Regular cardiac myocyte (primary cell): Measurements from ENCODE around the gene RUVBL2. TPM values are rescaled to one million over a fixed set of nuclear protein-coding genes. Genes with fewer than 3 reads are reported as not detected.

Source experiments
- total RNA-seq: library from RNA; depleted of rRNA; stranded (reverse); fragments of >200 nt; gene quantifications from 2 replicates; pipeline ENCODE4 v1.2.3, GENCODE V29; 2014

The RUVBL2 gene
- total RNA-seq, result 138 and 392 TPM in 2 replicates

DNA sequence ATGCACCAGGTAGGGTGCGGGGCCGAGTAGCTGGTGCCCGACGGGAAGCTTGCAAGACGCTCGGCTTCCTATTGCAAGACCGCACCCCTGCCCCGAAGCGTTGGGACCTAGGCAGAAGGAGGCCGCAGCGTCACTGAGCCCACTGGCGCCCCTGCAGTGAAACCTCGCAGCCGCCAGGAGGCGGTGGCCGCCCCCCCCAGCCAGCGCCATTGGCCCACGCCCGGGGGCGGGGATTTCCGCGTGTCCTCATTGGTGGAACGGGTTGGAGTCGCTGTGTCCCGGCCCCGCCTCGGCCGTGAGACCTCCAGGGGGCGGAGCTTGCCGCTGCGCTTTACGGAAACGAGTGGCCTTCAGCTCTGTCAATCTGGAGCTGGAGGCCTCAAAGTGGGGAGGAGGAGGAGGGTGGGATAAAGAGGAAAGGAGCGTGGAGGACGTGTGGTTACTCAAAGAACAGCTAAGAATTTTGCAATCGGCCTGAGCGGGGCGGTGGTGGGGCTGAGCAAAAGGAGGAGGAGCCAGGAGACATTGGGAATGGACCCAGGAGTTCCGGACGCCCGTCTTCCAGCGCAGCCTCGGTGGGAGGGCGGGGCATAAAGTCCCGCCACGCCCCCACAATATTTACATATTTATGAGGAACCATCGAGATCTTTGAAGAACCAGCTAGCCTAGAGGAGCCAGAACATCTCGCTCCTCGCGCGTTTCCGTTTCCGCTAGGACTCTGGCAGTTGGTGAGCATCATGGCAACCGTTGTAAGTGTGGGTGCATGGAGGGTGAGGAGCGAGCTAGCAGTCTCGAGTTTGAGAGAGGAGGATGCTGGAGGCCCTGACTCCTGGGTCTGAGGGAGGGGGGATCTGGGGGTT, at the start of gene RUVBL2, which contains the start of gene GYS1:
TSS of gene RUVBL2 (plus strand) at position 713 of the 860 bp plus-strand sequence. CDS start at position 738, 25 bp downstream.
TSS of gene GYS1 (minus strand) at position 135 of the 860 bp plus-strand sequence. CDS start 197 bp downstream, outside the sequence.

DNA sequence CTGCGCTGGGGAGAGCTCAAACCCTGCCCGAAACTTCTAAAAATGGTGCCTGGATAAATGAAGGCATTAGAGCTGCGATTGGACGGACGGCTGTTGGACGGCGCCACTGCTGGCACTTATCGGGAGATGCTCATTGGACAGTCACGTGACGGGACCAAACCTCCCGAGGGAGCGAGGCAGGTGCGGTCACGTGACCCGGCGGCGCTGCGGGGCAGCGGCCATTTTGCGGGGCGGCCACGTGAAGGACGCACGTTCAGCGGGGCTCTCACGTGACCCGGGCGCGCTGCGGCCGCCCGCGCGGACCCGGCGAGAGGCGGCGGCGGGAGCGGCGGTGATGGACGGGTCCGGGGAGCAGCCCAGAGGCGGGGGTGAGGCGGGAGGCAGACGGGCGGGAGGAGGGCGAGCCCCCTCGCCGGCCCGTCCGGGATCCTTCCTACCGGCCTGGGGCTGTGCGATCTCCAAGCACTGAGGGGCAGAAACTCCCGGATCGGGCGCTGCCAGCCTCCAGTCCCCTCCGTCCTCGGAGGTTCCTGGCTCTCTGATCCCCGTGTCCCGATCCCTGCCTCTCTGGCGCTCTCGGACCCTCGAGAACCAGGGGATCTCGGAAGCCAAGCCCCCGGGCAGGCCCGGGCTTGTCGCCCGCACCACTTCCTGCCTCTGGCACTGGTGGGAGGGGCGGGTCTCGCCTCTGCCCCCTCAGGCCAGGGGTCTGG, 38.9 kb upstream of the RUVBL2 start, which contains the start of gene BAX:
TSS of gene BAX (plus strand) at position 281 of the 713 bp plus-strand sequence. CDS start at position 335, 54 bp downstream.

DNA sequence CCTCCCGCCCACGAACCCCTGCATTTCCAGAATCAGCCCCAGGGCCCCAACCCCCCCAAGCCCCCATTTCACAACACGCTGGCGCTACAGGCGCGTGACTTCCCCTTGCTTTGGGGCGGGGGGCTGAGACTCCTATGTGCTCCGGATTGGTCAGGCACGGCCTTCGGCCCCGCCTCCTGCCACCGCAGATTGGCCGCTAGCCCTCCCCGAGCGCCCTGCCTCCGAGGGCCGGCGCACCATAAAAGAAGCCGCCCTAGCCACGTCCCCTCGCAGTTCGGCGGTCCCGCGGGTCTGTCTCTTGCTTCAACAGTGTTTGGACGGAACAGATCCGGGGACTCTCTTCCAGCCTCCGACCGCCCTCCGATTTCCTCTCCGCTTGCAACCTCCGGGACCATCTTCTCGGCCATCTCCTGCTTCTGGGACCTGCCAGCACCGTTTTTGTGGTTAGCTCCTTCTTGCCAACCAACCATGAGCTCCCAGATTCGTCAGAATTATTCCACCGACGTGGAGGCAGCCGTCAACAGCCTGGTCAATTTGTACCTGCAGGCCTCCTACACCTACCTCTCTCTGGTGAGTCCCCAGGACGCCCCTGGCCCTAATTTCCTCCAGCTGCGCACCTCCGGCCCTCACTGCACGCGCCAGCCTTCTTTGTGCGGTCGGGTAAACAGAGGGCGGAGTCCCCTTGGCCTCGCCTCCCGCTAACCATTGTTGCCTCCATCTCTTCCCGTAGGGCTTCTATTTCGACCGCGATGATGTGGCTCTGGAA, 28.5 kb upstream of the RUVBL2 start, which contains the start of gene FTL:
TSS of gene FTL (plus strand) at position 270 of the 766 bp plus-strand sequence. CDS start at position 469, 199 bp downstream.

DNA sequence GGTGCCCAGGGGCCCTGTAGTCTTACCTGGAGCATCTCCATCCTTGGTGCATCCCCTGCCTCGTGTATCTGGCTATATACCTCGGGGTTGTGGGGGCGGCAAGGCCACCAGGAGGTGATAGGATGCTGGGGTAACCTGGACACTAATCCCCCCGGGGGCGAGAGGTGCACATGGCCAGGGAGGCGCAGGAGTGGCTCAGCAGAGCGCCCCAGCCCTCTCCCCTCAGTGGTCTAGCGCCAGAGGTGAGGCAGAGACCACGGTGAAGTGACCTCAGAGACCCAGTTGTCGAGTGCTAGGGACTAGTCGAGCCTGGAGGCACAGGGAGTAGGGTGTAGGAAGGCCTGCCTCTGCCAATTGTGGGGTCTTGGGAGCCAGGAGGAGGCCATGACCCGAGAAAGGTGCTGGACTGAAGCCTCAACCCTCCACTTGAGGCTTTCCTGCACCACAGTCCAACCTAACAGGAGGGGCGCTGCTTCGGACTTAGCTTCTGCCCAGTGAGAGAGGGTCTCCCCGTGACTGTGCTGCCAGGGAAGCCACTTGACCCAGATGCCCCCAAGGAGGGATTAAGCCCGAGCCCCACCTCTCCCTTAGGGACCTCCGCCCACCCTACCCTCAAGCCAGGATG, 23.5 kb downstream of the RUVBL2 start, which contains the start of gene LHB:
TSS of gene LHB (minus strand) at position 51 of the 625 bp plus-strand sequence. CDS start at position 41, 10 bp downstream.

DNA sequence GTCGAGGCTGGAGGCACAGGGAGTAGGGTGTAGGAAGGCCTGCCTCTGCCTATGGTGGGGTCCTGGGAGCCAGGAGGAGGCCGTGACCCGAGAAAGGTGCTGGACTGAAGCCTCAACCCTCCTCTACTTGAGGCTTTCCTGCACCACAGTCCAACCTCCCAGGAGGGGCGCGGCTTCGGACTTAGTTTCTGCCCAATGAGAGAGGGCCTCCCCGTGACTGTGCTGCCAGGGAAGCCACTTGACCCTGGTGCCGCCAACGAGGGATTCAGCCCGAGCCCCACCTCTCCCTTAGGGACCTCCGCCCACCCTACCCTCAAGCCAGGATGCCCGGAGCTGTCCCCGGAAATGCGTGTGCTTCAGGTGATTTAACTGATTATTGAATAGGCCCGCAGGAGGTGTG, 30.5 kb downstream of the RUVBL2 start, which contains the start of gene CGB3:
TSS of gene CGB3 (minus strand) at position 101 of the 400 bp plus-strand sequence. CDS start 362 bp downstream, outside the sequence.

DNA sequence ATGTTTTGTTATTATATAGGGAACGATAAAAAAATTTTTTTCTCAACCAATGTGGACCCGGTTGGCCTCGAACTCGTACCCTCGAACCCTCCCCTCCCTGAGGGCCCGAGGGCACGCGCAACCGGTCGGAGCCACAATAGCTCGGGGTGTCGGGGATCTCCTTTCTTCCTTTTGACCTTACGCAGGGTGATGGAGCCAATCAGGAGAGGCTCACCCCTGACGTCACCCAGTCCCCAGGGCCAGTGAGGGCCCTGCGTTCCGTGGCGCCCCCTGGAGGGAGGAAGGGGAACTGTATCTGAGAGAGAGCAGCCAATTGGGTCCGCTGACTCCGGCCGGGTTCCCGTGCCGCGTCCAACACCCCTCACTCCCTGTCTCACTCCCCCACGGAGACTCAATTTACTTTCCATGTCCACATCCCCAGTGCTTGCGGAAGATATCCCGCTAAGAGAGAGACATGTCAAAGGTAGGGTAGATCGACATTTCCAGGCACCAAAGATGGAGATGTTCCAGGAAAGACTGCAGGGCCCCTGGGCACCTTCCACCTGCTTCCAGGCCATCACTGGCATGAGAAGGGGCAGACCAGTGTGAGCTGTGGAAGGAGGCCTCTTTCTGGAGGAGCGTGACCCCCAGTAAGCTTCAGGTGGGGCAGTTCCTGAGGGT, 38.1 kb downstream of the RUVBL2 start, which contains the start of gene CGB2:
TSS of gene CGB2 (plus strand) at position 249 of the 660 bp plus-strand sequence. CDS start at position 455, 206 bp downstream.

DNA sequence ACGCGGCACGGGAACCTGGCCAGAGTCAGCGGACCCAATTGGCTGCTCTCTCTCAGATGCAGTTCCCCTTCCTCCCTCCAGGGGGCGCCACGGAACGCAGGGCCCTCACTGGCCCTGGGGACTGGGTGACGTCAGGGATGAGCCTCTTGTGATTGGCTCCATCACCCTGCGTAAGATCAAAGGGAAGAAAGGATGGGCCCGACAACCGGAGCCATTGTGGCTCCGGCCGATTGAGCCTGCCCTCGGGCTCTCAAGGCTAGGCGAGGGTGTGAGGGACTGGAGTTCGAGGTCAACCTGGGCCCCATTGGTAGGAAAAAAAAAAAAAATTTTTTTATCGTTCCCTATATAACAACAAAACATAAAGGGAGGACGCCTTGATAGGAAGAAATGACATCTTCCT, 43.1 kb downstream of the RUVBL2 start, which contains the start of gene CGB1:
TSS of gene CGB1 (minus strand) at position 81 of the 400 bp plus-strand sequence. CDS start 184 bp downstream, outside the sequence.

DNA sequence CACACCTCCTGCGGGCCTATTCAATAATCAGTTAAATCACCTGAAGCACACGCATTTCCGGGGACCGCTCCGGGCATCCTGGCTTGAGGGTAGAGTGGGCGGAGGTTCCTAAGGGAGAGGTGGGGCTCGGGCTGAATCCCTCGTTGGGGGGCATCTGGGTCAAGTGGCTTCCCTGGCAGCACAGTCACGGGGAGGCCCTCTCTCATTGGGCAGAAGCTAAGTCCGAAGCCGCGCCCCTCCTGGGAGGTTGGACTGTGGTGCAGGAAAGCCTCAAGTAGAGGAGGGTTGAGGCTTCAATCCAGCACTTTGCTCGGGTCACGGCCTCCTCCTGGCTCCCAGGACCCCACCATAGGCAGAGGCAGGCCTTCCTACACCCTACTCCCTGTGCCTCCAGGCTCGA, 49.9 kb downstream of the RUVBL2 start, which contains the start of gene CGB5:
TSS of gene CGB5 (plus strand) at position 301 of the 400 bp plus-strand sequence. CDS start 362 bp downstream, outside the sequence.

DNA sequence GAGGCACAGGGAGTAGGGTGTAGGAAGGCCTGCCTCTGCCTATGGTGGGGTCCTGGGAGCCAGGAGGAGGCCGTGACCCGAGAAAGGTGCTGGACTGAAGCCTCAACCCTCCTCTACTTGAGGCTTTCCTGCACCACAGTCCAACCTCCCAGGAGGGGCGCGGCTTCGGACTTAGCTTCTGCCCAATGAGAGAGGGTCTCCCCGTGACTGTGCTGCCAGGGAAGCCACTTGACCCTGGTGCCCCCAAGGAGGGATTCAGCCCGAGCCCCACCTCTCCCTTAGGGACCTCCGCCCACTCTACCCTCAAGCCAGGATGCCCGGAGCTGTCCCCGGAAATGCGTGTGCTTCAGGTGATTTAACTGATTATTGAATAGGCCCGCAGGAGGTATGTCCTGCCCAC, 55.3 kb downstream of the RUVBL2 start, which contains the start of gene CGB8:
TSS of gene CGB8 (minus strand) at position 101 of the 400 bp plus-strand sequence. CDS start 372 bp downstream, outside the sequence.

DNA sequence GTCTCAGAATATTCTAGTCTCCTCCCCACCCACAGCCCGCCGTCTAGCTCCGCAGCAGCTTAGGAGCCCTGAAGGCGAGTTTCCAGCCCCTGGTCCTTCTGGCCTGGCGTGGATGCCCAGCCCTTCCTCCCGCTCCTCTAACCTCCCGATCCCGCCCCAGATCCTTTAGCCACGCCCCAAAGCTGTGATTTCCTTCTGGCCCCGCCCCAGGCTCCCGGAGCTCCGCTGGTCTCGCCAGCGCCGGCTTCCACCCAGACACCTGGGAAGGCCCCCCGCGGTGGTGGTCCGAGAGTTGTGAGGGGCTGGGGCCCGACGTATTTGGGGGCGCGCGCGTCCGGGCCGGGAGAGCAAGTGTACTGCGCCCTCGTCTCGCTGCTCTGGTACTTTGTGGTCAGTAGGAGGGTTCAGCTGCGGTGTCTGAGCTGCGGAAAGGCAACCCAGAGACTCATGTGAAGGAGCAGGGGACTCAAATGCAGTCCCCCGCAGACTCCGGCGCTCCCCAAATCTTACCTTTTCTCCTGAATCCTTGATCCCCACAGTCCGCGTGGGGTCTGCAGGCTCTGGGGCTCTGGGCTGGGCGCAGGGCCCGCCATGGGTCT, 64.0 kb downstream of the RUVBL2 start, which contains the start of gene CGB7:
TSS of gene CGB7 (minus strand) at position 114 of the 599 bp plus-strand sequence. CDS start 2,374 bp downstream, outside the sequence.

DNA sequence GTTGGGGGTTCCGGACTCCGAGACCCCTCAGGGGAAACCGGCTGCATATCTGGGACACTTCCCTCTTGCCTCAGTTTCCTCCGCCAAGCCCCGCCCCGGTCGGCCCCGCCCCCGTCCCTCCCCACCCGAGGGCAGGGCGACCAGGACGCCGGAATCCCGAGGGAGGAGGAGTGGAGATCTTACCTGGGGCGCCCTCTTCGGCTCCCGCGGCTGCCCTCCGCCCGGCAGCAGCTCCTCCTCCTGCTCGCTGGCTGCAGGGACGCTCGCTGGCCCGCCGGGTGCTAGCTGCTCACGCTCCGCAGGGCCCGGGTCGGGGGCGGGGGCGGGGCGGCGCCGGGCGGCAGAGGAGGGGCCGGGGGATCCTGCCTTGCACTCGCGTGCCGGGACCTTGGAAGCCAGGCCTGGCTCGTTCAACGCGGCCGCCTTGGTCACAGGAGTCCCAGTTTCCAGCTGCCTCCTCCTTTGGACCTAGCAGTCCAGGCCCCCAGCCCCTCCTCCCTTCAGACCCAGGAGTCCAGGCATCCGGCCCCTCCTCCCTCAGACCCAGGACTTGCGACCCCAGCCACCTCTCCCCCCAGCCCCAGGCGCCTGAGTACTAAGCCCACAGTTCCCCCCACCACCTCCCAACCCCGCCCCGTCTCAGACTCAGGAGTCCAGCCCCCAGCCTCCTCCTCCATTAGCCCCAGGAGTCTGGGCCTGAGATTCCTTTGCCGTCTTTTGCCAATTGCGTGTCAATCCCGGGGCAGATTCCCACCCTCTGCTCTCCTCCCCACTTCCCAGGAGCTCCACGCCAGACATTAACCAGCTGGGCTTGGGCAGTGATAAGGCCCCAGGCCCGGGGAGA, 71.3 kb downstream of the RUVBL2 start, which contains the start of gene NTF4:
TSS of gene NTF4 (minus strand) at position 51 of the 844 bp plus-strand sequence. CDS start 2,821 bp downstream, outside the sequence.

Other genes starting within 250 kb of the RUVBL2 start
- gene IZUMO1, start 247.0 kb upstream of the RUVBL2 start, total RNA-seq, result not detected in 2 replicates
- under 0.01 and 0.58 TPM in 2 replicates for gene FUT1, start 241.2 kb upstream of the RUVBL2 start, total RNA-seq
- not detected in 2 replicates for gene FGF21, start 238.4 kb upstream of the RUVBL2 start, total RNA-seq
- gene BCAT2, start 182.9 kb upstream of the RUVBL2 start, total RNA-seq, result 27.9 and 48.3 TPM in 2 replicates
- gene HSD17B14, start 157.4 kb upstream of the RUVBL2 start, total RNA-seq, result 0.38 and 2.5 TPM in 2 replicates
- gene PLEKHA4, start 125.3 kb upstream of the RUVBL2 start, total RNA-seq, result 5.6 and 10.4 TPM in 2 replicates
- gene PPP1R15A, start 121.5 kb upstream of the RUVBL2 start, total RNA-seq, result 41.6 and 98.9 TPM in 2 replicates
- gene TULP2, start 95.1 kb upstream of the RUVBL2 start, total RNA-seq, result not detected in 2 replicates
- gene NUCB1, start 93.6 kb upstream of the RUVBL2 start, total RNA-seq, result 93.0 and 130 TPM in 2 replicates
- gene DHDH, start 60.2 kb upstream of the RUVBL2 start, total RNA-seq, result 0.38 and 0.56 TPM in 2 replicates
- 96.4 and 104 TPM in 2 replicates for gene BAX, start 39.0 kb upstream of the RUVBL2 start, total RNA-seq
- gene FTL, start 28.6 kb upstream of the RUVBL2 start, total RNA-seq, result 1,571 and 5,527 TPM in 2 replicates
- 47.5 and 56.9 TPM in 2 replicates for gene GYS1, start 578 bp upstream of the RUVBL2 start, total RNA-seq
- gene LHB, start 23.2 kb downstream of the RUVBL2 start, total RNA-seq, result not detected in 2 replicates
- gene CGB3, start 30.4 kb downstream of the RUVBL2 start, total RNA-seq, result not detected in 2 replicates
- gene CGB2, start 38.0 kb downstream of the RUVBL2 start, total RNA-seq, result not detected in 2 replicates
- gene CGB1, start 43.0 kb downstream of the RUVBL2 start, total RNA-seq, result 0.28 TPM in 1 of 2 replicates, not detected in the other
- gene CGB5, start 50.0 kb downstream of the RUVBL2 start, total RNA-seq, result not detected in 2 replicates
- not detected in 2 replicates for gene CGB8, start 55.2 kb downstream of the RUVBL2 start, total RNA-seq
- gene CGB7, start 63.9 kb downstream of the RUVBL2 start, total RNA-seq, result 0.19 and 0.56 TPM in 2 replicates
- not detected in 2 replicates for gene NTF4, start 70.9 kb downstream of the RUVBL2 start, total RNA-seq
- under 0.01 TPM in 1 of 2 replicates, not detected in the other for gene KCNA7, start 78.8 kb downstream of the RUVBL2 start, total RNA-seq
- 89.1 and 130 TPM in 2 replicates for gene SNRNP70, start 91.6 kb downstream of the RUVBL2 start, total RNA-seq
- 9.9 and 11.1 TPM in 2 replicates for gene LIN7B, start 120.5 kb downstream of the RUVBL2 start, total RNA-seq
- gene C19orf73, start 125.3 kb downstream of the RUVBL2 start, total RNA-seq, result 0.58 and 0.85 TPM in 2 replicates
- 1.7 and 4.5 TPM in 2 replicates for gene PPFIA3, start 125.7 kb downstream of the RUVBL2 start, total RNA-seq
- gene HRC, start 161.5 kb downstream of the RUVBL2 start, total RNA-seq, result under 0.01 and 1.4 TPM in 2 replicates
- 14.9 and 18.0 TPM in 2 replicates for gene TRPM4, start 163.9 kb downstream of the RUVBL2 start, total RNA-seq